HG03025 (cell line): ENCODE data around the gene GGT7.
"Not testable (repeated sequence)": the region's sequence is repeated elsewhere in the genome, so short reads cannot be mapped to it uniquely, and the experiment has no call there.

Experiments
- ATAC-seq: cut with Tn5 transposase; IDR thresholded peaks from one replicate; pipeline ENCODE4 v1.9.1; 2021; ENCODE audit warnings: mild to moderate bottlenecking, moderate library complexity; ENCODE audit not compliant: unreplicated experiment, low FRiP score

Gene GGT7, protein sequence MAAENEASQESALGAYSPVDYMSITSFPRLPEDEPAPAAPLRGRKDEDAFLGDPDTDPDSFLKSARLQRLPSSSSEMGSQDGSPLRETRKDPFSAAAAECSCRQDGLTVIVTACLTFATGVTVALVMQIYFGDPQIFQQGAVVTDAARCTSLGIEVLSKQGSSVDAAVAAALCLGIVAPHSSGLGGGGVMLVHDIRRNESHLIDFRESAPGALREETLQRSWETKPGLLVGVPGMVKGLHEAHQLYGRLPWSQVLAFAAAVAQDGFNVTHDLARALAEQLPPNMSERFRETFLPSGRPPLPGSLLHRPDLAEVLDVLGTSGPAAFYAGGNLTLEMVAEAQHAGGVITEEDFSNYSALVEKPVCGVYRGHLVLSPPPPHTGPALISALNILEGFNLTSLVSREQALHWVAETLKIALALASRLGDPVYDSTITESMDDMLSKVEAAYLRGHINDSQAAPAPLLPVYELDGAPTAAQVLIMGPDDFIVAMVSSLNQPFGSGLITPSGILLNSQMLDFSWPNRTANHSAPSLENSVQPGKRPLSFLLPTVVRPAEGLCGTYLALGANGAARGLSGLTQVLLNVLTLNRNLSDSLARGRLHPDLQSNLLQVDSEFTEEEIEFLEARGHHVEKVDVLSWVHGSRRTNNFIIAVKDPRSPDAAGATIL

DNA sequence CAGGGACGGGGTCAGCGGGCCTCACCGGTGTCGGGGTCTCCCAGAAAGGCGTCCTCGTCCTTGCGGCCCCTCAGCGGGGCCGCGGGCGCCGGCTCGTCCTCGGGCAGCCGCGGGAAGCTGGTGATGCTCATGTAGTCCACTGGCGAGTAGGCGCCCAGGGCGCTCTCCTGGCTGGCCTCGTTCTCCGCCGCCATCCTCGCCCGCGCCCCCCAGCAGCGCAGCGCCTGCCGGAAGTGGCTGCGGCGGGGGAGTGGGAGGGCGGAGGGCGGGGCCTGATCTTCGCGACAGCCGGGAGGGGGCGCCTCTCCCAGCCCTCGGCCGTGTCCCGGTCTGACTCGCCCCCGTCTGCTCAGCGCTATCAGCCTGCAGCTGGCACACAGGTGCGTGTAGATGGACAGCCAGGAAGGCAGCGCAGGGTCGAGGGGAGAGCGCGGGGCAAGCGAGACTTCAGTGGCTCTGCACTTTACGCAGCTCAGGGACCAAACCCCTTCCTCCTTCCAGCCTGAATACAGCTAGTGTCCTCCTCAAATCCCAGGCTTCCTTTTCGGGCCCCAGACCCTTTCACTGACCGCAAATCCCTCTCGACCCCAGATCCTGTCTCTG, at the start of gene GGT7:
Gene GGT7 (minus strand): TSS at position 235 of the 603 bp plus-strand sequence. CDS start 41 bp downstream, at position 194.
- peak; percentile 34 for ATAC-seq

DNA sequence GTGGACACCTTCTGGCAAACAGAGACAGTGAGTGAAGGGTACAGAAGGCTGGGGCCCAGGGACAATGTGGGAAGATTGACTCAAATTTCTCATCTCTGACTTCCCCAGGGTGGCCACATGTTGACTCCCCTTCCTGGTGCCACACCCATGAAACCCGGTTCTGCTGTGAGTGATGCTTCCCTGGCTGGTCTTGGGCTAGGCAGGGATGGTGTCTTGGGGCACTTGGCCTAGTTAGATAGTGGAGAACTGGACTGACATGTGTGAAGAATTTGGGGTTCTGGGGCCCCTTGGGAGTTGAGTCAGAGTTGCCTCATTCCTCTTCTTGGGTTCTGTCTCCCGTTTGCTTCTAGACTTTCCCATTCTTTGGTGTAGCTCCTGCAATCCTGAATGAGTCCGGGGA, 48.8 kb upstream of the GGT7 start:
- ATAC-seq: no peak

DNA sequence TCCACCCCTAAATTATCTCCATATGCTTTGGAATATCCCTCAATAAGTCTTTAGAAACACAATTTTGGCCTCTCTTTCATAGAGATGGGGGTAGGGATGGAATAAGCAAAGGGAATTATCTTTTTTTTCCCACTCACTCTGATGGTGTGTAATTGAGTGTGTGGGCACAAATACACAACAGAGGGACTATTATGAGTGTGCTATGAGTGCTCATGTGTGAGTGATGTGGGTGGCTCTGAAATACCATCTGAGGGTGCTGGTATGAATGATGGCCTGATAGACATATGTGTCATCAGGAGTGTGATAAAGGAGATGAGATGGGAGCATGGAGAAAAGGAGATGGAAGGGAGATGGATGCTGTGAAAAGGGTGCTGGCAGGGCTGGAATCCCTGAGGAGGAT, 47.4 kb upstream of the GGT7 start:
- ATAC-seq: no peak

DNA sequence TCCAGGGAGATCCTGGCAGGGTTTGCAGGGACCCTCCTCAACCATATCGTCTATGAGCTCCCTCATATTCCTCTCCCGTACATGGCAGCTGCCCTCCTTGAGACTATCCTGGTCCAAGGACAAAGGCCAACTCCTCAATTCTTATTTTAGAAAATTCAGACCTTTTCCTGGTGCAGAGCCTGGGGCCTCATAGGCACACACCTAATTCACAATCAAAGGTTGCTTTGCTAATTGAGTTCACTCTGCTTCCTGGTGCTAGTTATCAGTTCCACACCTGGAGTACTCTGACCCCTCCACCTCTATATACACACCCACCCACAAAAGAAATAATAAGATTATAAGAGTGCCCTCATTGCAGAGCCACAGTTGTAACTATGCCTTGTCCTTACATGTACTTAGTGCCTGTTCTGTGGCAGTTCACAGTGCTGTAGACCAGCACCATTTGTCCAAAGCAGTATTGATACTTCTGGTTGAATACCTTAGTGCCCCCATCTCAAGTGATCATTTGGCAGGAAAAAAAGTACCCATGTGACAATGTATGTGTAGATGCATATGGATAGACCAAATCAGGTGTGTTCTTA, 44.2 kb upstream of the GGT7 start:
- no peak for ATAC-seq

DNA sequence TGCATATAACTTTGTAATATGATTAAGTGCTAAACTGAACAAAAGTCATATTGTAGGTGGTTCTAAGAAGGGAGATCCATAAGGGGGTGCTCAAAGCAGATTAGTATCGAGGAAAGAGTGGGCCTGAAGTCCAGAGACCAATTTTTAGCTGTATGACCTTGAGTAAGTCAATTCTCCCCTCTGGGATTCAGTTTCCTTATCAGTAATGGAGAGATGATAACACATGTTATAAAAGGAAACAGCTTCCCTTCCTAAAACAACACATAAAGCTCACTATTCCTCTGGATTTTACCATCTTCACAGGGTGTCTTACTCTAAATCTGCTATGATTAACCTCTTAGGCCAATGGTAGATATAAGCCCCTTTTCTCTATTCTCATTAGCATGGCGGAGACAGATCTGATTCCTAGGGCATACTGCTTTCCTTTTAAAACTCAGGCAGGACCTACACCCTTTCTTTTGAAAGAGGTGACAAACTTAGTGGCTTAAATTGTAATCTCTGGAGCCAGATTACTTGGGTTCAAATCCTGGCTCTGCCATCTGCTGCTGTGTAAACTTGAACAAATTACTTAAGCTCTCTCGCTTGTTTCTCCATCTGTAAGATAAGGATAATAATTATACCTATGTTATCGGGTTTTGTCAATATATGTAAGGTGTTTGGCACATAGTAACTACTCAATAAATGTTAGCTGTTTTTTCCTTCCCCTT, 43.2 kb upstream of the GGT7 start:
- ATAC-seq: no peak

DNA sequence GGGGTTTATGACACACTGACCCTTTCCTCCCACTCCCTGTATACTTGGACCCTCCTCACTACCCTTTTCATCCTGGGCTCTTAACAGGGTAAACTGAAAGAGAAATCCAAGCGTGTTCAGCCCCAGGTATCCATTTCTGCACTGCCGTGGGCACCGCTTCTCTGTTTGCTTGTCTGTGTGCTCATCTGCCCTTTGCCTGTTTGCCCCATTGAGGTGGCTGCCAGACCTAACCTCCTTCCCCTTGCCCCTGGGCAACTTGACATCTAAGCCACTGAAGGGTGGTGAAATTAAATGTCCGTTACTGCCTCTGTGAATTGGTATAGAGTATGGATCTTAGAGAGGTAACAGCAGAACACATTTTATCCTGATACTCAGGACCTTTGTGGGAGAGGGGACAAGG, 42.5 kb upstream of the GGT7 start:
- ATAC-seq: no peak

DNA sequence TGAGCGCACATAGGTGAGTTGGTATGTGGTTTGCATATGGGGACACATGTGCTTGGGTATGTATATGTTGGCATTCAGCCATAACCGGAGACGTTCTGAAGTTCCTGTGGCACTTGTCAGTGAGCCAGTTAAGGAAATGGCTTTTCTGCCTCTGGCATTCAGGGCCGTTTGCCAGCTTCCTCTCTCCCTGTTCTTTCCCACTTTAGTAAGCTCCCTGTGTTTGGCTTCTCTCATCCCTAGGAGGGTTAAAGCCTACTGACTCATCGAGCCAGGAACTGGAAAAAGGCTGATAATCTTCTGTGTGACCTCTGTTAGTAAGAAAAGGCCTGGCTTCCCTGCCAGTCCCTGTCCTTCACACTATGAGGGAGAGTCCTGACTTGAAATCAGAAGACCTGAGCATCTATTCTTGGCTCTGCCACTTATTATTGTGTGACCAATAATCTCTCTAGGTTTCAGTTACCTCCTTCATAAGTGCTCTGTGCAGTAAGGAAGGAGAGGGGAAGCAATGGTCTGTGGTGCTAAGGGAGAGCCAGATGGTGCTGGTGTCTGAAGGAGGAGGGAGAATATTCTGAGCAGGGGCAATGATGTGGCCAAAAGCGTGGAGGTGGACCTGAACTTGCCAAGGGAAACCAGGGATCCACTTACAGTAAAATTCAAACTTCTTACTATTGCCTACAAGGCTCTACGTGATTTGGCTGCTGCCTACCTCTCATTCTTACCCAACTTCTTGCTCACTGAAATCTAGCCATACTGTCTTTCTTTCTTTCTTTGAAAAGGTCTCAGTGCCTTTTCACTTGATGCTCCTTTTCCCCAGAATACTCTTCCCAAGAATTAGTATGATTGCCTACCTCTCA, 35.2 kb upstream of the GGT7 start:
- no peak for ATAC-seq

DNA sequence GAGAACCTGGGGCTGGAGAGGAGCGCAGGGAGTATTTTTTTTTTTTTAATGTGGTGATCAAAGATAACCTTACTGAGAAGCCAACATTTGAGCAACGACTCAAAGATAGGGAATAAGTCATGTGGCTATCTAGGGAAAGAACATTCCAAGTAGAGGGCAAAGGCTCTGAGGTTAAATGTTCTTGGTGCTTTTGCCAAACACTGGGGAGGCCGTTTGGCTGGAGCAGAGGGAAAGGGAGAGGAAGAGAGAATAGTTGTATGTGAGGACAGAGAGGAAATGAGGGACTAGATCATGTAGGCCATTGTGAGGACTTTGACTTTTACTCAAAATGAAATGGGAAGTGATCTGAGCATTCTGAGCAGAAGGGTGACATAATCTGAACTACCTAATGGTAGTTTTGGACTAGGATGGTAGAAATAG, 31.6 kb upstream of the GGT7 start:
- ATAC-seq: no peak

DNA sequence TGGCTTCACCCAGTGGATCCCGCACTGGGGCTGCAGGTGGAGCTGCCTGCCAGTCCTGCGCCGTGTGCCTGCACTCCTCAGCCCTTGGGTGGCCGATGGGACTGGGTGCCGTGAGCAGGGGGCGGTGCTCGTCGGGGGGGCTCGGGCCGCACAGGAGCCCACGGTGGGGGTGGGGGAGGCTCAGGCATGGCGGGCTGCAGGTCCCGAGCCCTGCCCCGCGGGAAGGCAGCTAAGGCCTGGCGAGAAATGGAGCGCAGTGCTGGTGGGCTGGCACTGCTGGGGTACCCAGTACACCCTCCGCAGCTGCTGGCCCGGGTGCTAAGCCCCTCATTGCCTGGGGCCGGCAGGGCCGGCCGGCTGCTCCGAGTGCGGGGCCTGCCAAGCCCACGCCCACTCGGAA, 26.1 kb upstream of the GGT7 start:
- not testable (repeated sequence) for ATAC-seq

DNA sequence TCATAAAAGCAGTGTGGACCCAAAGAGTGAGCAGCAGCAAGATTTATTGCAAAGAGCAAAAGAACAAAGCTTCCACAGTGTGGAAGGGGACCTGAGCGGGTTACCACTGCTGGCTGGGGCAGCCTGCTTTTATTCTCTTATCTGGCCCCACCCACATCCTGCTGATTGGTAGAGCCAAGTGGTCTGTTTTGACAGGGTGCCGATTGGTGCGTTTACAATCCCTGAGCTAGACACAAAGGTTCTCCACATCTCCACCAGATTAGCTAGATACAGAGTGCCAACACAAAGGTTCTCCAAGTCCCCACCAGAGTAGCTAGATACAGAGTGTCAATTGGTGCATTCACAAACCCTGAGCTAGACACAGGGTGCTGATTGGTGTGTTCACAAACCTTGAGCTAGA, 25.5 kb upstream of the GGT7 start:
- not testable (repeated sequence) for ATAC-seq

DNA sequence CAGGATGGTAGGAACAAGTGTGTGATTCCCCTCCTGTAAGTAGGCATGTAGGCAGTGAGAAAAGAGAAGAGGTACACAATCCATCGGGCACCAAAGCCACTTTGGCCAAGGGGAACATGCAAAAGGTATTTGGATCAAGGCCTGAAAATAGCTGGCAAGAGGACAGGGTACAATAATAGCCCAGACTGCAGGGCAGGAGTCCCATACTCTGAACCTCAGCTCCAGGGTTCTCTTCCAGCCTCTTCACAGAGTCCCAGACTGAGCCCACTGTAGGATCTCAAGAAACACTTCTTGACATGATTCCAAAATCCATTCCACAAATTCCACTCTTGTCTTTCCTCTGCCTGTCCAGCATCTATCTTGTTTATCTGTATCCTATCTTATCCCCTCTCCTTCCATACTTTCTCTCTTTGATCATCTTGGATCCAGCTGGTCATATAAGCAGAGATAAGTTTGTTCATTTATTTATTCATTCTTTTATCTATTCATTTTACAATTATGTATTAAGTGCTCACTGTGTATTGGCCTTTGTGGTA, 23.5 kb upstream of the GGT7 start:
- no peak for ATAC-seq

DNA sequence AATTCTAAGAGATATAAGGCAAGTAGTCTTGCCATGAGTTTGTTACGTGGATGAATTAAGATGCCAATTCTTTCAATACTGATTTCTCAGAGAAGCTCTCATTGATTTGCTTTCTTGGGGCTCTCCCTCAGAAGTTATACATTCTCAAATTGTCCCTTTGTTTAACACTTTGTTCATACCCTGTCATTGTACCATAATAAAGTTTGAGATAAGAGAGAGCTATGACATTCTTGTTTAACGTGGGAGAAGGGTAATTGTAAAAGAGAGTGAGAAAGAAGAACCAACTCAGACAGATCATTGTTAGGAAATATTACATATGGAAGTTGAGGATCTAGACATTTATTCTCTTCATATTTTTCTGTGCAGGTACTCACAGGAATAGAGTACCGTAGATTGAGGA, 22.8 kb upstream of the GGT7 start:
- no peak for ATAC-seq

DNA sequence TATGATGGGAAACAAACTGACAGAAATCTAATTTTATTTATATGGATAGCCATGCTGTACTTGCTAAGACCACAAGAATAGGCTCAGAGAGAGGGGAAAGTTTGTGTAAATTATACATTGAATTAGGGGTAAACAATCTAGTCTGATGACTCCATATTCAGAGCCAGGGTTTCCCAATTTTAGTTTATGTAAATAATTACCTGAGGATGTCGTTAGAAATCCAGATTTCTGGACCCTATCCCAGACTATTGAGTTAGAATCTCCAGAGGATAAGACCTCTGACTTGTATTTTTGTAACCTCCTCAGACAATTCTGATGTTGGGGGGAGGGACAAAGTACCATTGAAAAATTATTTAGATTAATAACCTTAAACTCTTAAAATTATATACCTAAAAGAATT, 22.1 kb upstream of the GGT7 start:
- ATAC-seq: no peak

DNA sequence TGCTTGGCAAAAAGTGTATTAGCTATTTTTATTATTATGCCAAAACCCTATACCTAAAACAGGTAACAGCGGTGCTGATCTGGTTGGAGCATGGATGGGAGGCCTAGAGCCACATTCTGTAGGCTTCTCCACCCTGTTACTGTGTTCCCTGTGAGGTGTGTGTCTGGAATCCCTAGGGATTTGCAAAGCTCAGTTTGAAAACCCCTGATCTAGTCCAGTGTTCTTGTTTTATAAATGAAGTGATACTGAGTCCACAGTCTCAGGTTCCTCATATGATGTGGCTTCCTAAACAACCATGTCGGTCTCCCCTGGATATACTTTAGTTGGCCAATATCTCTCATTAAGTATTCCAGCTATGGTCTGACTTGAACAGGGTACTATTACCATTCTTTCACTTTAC, 20.0 kb upstream of the GGT7 start:
- no peak for ATAC-seq

DNA sequence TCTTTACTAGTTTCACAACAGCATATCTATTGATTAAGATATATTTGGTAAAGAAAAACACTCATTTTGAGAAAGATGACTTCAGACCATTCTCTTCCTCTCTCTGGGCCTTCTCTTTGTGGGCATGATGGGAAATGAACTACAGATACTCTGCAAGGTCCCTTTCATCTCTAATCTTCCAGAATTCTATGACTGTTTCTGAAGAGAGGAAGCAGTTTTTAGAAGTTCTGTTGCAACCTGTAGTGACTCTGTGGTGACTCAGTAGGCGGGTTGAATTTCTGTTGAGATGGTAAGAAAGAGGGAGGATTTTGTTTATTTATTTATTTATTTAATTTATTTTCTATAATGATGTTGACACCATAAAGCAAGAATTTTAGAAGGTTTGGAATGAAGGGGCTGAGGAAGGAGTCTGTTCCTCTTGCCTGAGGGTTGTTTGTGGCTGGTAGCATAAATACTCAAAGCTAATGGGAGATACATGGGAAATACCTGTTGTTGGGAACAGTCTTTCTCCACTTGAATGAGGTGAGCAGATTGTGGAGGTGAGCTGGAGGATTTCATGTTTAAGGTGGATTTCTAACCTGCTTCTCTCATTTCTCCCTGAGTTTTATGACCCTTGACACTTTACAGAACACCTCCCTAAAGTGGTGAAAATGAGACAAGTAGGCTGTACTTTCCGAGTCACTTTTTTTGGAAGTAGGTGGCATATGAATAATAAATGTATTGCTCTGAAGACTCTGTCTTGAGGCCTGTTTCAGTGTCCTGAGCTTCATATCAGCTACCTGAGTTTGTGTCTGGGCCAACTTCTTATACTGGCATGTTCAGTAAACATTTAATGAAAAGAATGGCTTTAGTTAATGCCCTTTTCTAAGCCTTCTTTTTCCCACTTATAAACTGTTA, 18.8 kb upstream of the GGT7 start:
- no peak for ATAC-seq

DNA sequence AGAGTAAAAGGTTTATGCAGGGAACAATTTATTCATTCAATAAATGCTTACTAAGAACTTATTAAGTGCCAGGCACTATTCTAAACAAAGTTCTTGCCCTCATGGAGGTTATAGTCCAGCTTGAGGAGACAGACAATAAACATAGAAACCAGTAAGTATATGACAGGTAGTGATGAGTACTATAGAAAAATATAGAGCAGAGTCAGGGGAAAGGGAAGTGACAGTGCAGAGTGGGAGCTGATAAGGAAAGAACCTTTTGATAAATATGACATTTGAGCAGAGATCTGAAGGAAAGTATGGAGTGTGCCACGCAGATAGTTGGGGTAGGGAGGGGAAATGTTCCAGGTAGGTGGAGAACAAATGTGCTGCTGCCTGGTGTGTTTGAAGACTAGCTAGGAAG, 15.8 kb upstream of the GGT7 start:
- no peak for ATAC-seq

DNA sequence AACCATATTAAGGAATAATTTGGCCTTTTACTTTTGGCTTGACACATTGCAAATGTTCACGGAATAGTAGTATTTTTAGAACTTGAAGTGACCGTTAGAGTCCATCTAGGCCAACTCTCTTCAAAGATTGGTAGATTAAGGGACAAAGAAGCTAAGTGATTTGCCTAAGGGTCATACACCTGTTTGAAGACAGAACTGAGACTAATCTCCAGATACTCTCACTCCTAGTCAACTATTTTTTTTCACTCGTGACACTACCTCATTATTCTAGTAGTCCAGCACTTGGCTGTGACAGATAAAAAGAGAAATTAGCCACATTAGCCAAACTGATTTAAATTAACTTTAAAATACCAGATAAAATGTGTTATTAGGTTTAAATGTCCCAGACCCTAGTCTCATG, 14.4 kb upstream of the GGT7 start:
- ATAC-seq: no peak

DNA sequence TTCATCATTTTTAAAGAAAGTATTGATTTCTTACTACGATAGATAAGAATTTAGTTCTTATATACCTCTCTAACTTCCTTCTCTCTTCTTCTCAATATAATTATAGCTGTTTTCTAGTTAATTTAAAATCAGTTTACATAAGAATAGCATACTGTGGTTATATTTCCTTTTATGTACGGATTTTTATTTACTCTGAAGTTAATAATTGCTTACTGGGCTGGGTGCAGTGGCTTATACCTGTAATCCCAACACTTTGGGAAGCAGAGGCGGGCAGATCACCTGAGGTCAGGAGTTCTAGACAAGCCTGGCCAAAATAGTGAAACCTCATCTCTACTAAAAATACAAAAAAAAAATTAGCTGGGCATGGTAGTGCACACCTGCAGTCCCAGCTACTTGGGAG, 13.5 kb upstream of the GGT7 start:
- ATAC-seq: no peak

DNA sequence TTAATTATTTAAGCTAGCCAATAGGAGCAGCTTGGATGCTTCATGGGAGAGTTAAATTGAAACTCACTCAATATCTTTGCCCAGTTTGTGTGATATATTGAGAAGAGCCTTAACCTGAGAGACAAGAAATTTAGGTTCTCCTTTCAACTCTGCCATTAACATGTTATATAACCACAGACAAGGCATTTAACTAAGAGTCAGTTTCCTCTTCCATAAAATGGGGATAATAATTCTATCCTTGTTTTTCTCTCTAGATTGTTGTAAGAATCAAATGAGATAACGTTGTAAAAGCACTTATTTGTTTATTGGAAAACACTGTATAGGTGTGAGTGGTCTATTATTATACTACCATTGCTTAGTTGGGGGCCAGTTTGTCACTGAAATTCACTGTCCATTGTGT, 11.6 kb upstream of the GGT7 start:
- no peak for ATAC-seq
